Measurements from ENCODE around the gene STAT4.

STAT4 gene

DNA sequence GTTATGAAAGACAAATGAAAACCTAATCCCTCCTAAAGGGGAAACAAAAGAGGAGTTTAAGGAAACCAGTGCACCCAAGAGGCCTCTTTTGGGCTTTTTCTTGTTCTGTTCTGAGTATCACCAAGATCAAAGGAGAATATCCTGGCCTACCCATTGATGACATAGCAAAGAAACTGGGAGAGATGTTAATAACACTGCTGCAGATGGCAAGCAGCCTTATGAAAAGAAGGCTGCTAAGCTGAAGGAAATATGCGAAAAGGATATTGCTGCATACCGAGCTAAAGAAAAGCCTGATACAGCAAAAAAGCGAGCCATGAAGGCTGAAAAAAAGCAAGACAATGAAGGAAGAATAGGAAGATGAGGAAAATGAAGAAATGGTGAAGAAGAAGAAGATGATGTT lies 23.6 kb upstream of the STAT4 start:
- DNase-seq (ENCODE audit: low read depth, low spot score) = no peak

DNA sequence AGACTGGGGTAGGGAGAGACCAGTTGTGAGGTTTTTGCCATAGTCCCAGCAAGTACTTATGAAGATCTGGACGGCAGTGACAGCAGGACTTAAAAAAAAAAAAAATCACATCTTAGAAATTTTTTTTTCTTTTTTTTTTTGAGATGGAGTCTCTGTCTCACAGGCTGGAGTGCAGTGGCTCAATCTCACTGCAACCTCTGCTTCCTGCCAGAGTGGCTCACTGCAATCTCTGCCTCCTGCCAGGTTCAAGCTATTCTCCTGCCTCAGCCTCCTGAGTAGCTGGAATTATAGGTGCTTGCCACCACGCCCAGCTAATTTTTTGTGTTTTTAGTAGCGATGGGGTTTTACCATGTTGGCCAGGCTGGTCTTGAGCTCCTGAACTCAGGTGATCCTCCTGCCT lies 22.4 kb upstream of the STAT4 start:
- no peak for DNase-seq (ENCODE audit: low read depth, low spot score)

DNA sequence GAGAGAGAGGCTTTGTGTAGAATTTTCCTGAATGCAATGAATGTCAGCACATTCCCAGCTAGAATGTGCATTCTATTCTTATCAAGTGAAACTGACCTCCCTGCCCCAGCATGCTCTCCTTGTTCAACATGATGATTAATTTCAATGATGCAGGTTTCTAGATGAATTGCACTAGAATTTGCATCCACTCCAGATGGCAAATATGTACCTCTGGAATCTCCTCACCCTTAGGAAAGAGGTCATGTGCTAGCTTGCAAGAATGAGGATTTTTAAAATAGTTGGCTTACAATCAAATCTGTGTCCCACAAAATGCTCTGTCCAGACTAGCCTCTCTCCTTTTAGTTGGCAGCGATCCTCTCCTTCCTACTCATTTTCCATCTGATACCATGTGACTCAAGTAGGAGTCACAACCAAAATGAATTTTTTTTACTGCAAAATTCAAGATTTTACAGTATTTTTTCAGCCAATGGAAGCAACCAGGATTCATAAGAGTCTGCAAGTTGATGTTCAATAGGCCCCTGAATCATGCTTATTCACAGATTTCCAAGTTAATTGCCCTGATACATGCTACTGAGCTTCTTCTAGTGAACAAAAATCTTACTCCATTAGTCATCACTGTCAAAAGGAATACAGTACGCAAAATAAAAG lies 21.0 kb upstream of the STAT4 start:
- DNase-seq (ENCODE audit: low read depth, low spot score) = peak; percentile 82

DNA sequence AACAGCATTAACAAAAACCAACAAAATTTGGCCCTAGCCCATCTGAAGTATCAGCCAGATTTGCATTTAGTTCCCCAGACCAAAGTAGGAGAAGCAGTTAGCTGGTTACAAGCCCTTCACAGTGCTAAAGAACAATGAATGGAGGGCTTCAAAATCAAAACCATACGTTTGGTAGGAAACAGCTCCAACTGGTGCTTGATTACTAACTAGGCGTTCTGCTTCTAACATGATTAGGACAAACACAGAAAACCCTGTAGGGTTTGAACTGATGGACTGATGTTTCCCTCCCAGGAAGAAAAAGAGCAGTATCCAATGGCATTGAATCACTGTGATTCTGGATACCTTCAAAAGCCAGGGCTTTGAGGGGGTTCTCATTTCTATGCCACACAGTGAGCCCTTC lies 20.5 kb upstream of the STAT4 start:
- no peak for DNase-seq (ENCODE audit: low read depth, low spot score)

DNA sequence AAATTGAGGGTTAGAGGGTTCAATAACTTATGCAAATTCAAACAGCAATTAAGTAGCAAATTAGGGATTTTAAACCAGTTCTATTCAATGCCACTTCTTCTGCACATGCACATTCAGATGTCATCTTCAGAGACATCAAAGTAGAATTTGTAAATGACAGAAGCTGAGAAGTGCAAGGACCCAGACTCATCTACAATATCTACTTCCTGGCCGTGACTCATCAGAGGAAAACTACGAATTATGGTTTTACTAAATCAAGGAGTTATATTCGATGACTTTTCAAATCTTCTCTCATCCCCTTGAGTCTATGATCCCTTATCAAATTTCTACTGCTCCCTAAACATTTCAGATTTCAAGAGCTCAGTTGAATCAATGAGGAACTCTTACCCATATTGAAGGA lies 20.0 kb upstream of the STAT4 start:
- no peak for DNase-seq (ENCODE audit: low read depth, low spot score)

DNA sequence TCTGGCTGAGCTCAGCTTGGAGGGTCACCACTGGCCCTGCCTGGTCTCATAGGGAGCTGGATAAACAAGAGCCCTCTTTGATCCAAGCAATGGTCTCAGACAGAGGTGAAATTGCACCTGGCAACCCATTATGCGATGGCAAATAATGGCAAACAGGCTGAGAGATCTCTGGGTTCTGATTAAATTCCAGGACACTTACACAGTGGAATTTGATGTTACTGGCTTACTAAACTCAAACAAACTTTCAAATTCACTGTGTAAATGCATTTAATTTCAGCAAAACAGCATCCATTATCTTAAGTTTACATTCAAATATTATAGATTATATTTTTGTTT lies 19.5 kb upstream of the STAT4 start:
- no peak for DNase-seq (ENCODE audit: low read depth, low spot score)

DNA sequence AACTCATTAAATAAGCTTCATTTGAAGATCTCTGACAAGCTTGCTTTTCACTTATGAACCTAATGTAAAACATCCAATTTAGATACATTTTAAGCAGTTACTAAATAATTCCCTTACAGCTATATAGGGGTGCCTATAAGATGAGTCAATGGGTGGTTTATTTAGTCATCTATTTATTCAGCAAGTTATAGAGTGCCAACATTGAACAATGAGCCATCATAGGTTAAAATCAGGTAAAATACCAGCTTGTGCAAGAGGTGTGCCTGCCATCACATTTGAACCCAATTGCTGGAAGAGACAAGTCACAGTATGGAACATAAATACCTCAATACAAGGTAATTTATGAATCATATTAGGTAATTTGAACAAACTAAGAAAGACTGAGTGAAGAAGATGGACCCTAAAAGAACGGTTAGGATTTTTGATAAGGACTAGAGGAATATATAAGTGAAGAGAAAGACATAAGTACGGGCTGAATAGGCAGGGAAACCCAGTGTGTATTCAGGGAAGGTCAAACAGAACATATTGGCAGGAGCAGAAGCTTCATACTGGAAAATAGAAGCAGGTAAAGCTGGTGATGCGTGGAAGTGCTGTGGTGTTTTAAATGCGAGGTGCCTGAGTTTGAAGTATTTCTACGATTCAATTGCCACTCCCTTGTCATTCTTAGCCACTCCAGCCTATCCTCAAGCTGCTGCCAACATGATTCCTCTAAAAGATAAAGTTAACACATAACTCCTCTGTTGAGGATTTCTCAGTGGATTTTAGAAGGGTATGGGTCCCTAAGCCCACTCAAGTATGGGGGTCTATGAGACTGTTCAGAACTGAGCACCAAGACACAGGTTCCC lies 18.9 kb upstream of the STAT4 start:
- no peak for DNase-seq (ENCODE audit: low read depth, low spot score)

DNA sequence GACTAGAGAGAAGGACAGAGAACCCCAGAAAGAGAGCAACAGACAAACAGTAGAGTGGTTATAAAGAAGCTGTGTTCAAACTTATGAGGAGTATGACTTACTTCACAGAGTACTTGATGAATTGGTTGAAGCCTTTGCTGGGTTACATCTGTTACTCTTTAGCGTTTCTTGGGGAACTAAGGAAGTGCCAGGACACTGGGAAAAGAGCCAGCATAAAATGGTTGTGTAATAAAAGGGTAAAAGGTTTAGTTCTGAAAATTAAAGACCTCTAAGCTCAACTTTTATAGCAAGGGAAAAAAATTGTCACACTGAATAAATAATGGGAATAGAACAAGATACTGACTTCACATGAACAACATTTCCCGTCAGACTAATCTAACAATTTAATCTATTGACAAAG lies 17.0 kb upstream of the STAT4 start:
- peak; percentile 37 for DNase-seq (ENCODE audit: low read depth, low spot score)

DNA sequence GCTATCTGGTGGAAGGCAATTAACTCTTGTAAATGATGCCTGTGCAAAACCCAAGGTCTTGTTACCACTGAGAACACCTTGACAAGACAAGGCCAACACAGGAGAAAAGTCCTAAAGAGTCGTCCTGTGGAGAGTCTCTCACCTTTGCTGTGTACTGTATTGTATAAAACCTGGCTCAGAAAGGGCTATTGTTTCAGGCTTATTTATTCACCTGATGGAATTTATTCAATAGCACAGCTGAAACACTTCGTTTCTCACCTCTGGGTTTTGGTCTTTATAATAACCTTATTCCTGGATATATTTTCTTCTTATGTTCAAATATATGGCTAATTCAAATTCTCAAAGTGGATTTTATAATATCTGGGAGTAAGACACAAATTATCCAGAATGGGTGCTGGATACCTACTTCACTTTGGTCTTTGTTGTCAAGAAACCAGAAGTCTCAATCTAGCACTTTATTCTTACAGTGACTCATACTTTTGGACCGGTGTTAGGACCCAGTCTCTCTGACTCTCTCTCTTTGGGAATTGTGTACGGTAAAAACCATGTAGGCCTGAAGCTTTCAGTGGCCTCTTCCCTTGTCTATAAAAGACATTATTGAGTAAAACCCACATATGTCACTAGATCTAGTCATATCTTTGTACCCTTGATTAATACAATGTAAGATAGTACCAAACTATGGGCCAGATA lies 16.1 kb upstream of the STAT4 start:
- DNase-seq (ENCODE audit: low read depth, low spot score) = no peak

DNA sequence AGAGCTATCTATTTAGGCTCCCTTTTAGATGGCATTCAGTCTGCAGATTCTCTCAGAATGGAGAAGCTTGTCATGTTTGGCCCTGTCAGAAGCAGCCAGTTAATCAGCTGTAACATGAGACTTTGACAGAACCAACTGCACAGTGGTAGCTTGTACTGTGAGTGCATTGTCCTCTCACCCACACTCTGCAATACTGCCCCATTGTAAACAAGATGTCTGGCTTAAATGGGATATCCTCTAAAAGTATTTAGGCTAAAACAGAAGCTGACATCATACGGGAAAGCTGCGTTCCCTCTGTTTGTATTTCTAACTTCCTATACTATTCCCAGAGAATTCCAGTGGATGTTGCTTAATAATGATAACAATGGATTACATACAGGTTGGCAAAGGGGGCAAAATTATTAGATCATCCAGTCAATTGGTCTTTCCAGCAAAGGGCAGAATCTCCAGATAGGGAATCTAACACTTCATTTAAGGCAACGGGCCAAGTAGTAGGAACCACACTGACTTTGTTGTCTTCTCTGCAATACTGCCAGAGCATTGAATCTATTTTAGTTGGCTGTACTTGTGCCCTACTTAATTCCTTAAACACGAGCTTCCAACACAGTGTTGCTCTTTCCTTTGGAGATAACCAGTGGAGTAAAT lies 15.4 kb upstream of the STAT4 start:
- DNase-seq (ENCODE audit: low read depth, low spot score) = peak; percentile 58

DNA sequence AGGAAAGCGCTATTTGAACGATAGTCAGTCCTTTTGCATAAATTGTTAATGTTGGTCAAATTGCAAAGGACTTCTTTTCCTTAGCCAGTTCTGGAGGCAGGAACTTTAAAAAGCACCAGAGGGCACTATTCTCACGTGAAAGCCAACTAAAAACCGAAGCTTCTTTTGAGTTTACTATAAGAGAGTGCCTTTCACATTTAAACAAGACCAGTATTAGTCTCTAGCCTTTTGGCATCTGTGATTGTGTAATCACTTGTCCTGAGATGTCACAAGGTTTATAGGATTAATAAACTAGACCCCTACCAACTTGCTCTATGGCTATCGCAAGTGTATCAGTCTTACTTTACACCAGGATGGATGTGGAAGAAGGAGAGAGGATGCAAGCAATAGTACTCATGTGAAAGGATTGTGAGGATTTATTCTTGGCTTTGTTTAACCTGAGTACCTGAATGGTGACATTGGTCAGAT lies 14.4 kb upstream of the STAT4 start:
- peak; percentile 74 for DNase-seq (ENCODE audit: low read depth, low spot score)

DNA sequence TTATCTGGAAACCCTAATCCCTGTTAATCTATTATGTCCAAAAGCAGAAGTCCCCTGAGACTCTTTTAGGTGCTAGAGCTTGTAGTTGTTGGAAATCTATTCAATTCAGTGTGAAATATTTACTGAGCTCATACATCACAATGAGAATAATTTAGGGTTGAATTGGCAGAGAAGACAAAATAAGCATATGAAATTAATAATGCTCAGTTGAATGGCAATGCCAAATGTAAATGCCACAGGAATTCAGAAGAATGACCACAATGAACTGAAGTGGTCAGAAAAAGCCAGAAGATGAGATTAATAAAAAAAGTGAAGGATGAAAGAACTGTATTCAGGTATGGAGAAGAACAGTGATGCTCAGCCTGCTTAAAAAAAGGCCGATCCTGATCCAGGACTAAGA lies 8.0 kb upstream of the STAT4 start:
- no peak for DNase-seq (ENCODE audit: low read depth, low spot score)

DNA sequence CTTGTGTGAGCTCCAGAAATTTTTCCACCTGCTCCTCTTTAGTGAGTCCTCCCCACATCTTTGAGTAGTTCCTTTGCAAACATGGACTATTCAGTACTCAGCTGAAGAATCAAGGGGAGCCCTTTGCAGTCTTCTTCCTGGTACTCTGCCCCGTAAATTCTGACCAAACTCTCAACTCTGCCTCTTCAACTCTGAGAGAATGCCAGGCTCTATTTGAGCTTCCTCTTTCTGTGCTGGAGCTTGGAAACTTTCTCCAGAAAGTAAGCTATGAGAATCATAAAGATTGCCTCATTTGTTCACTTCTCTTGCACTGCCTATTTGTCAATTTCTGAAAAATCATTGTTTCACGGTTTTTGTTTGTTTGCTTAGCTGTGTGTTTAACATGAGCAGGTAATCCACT lies 7.4 kb upstream of the STAT4 start:
- no peak for DNase-seq (ENCODE audit: low read depth, low spot score)

DNA sequence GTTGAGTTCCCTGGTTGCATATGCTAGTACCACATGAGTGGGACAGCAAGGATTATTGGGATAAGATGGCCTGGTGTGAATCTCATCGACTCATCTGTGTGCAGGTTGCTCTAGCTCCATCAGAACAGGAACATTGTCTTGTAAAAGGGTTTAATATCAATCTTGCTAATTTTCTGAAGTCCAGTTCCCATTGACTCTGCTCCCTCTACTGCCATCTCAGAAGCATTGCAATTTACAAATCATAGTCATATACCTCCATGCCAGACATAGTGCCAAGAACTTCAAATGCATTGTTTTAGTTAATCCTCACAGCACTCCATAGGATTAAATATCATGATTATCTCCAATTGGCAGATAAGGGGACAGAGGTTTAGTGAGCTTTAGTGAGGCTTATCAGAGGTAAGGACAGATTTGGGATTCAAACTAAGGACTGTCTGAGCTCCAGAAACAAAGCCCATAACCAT lies 4.8 kb upstream of the STAT4 start:
- peak; percentile 50 for DNase-seq (ENCODE audit: low read depth, low spot score)

DNA sequence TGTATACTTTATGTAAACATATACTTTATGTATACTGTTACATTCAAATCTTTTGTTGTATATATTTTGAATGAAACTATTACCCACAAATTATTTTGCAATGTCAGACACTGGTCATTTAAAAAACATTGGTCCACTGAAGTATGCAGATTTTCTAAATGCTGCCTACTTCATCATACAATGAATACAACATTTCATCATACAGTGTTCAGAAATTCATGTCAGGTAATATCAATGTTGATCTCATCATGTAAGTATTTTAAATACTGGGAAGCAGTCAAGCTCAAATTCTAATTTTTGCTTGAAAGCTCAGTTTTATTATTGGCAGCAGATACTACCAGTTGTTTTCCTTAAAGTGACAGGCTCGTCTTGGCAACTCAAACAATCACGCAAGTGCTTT lies 2.9 kb upstream of the STAT4 start:
- DNase-seq (ENCODE audit: low read depth, low spot score) = no peak

DNA sequence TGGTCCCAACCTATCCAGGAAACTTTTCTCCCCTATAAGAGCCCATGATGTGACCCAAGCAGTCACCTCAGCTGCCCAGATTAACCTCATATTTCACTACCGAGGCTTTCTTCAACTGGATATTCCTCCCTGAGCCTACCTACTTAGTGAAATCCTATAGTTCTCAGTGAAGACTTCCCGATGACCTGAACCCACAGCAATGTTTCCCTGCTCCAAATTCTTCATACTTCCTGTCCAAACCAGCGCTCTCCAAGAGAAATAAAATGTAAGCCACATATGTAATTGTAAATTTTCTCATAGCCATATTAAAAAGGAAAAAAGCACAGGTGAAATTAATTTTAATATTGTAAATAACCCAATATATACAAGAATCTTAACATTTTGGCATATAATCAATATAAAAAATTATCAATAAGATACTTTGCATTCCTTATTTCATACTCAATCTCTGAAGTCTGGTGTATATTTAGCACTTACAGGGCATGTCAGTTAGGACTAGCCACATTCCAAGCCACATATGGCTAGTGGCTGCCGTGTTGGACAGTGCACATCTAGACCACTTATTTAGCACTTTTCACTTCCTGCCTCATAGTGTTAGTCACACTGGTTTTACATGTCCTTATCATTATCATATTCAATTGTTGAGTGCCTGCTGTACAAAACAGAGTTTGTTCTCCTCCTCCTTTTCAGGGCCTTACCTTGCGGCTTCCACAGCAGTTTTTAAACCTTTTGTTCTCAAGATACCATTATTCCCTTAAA lies 1.9 kb upstream of the STAT4 start:
- peak; percentile 32 for DNase-seq (ENCODE audit: low read depth, low spot score)

DNA sequence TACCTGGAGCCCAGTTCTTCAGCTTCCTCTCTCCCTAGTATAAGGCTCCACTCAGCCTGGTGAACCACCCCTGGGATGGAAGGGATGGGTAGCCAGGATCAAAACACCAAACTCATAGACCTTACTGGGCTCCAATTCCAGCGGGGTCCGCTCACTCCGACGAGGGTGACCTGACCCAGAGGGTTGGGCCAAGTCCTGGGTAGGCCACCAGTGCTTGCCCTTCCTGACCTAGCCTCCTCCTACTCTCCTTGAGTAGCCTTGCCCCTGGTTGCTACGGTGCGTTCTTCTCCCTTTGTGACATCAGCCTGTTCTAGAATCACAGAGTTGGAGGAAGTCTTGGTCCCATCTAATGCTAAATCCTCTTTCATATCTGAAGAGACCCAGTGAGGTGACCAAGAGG lies 537 bp upstream of the STAT4 start:
- DNase-seq (ENCODE audit: low read depth, low spot score) = no peak

DNA sequence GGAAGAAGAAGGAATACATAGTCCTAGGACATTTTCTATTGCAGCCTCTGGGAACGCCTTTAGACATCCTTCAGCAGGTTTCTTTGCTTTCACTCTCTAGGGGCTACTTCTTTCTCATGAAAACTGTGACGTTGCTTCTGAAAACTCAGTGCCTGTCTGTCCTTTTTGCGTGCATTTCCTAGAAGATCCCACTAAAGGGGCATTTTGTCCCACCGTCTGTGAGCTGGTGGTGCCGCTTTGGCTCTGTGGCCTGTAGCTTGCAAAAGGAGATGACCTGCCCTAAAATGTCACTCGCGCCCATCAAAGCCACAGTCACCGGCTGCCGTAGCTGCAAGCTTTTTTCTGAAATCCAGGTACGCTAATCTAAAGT lies 579 bp downstream of the STAT4 start:
- DNase-seq (ENCODE audit: low read depth, low spot score) = no peak

DNA sequence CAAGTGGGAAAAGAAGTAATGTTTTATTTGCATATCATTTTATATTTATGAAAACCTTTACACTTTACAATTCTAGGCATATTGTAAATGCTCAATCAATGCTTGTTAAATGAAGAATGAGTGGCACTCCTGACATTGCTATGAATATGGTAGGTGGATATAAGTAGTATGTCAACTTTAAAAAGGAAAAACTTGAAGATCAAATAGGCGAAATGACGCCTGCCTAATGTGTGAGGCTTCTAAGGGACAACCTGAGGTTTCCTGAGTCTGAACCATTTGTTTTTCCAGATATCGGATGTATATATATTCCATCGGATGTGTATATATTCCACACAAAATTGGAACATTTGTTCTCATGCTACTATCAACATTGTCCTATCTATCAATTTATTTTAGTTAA lies 1.4 kb downstream of the STAT4 start:
- DNase-seq (ENCODE audit: low read depth, low spot score) = no peak

DNA sequence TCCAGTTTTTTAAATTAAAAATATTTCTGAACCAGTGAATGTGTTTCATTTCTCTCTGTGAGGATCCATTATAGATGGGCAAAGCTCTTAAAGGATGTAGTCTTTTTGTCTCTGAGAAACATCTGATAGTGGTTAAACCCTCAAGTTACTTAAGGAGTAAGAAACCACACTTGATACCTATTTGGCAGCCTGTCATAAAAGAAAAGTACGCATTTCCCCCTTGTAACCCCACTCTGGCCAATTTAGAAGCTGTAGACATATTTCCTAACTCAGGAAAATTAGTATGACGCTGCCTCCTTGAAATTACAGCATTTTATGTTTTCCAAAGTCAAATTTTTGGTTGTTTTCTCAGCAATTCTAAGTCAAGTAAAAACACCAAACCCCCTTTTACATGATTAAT lies 2.0 kb downstream of the STAT4 start:
- DNase-seq (ENCODE audit: low read depth, low spot score) = no peak

DNA sequence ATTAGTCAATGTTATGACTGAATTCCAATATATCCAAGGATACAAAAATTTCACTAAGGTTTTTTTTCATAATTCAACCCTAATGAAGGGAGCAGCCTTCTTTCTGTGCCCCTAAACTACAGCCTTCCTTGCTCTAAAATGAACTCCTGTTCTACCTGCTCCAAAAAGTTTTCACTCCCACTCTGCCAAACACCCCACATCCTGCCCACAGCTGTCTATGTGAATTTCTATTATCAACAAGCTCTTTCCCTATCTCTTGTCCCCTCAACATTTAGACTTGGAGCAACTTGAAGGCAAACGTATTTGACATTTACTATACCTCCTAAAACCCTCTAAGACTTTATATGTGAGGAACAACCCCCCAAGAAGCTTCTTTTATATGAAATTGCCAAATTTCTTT lies 2.5 kb downstream of the STAT4 start:
- DNase-seq (ENCODE audit: low read depth, low spot score) = no peak
